ENCODE results near the gene TMEM72.

TMEM72 gene

GRCh38 chr10:44958898-44959246 is 47.7 kb downstream of the TMEM72 start:
- ATAC-seq (replicated peaks; ENCODE audit: extremely low read depth, poor library complexity, severe bottlenecking) (no peak), DNase-seq (ENCODE audit: low spot score in 2 of 2) (no peak)
- peaks cover 2% of the 10 kb centered on the region for H3K36me3 Mint-ChIP-seq (ENCODE audit: insufficient read depth)
- H3K9me3 Mint-ChIP-seq: no peaks in the 10 kb centered on the region
- H3K27ac Mint-ChIP-seq (ENCODE audit: low read depth): no peak overlapping the region
- peaks cover 36% of the 10 kb centered on the region for H3K4me1 Mint-ChIP-seq
- H3K27me3 Mint-ChIP-seq: no peaks in the 10 kb centered on the region
- H3K4me3 Mint-ChIP-seq: peak overlapping the region; percentile 82

- Mint-ChIP-seq H3K27ac (ENCODE audit: low read depth) (peak within 1 kb of the TSS; percentile 44), H3K4me3 (peak within 1 kb of the TSS; percentile 82), H3K9me3 (no peaks in the 10 kb centered on the region), H3K4me1 (peaks cover 36% of the 10 kb centered on the region), H3K36me3 (ENCODE audit: insufficient read depth) (peaks cover 2% of the 10 kb centered on the region), H3K27me3 (no peaks in the 10 kb centered on the region)
- peak; percentile 77 to 85 for DNase-seq (ENCODE audit: low spot score in 2 of 2)
- peak; percentile 99 for ATAC-seq (replicated peaks; ENCODE audit: extremely low read depth, poor library complexity, severe bottlenecking)
These were observed 48.3 kb downstream of the TMEM72 start, which contains the start of gene RASSF4 for GRCh38 chr10:44959247-44960087. Gene RASSF4 (plus strand): TSS chr10:44959802. CDS start chr10:44970203, 10,401 bp downstream.

- DNase-seq (ENCODE audit: low spot score in 2 of 2): no peak
- Mint-ChIP-seq H3K27ac (ENCODE audit: low read depth) (peak overlapping the region; percentile 44), H3K9me3 (no peaks in the 10 kb centered on the region), H3K4me1 (peaks cover 30% of the 10 kb centered on the region), H3K4me3 (peak overlapping the region; percentile 82), H3K36me3 (ENCODE audit: insufficient read depth) (peaks cover 2% of the 10 kb centered on the region), H3K27me3 (no peaks in the 10 kb centered on the region)
- ATAC-seq (replicated peaks; ENCODE audit: extremely low read depth, poor library complexity, severe bottlenecking): no peak
These were observed 48.9 kb downstream of the TMEM72 start for GRCh38 chr10:44960088-44960460.

GRCh38 chr10:44960482-44961229 is 49.5 kb downstream of the TMEM72 start:
- H3K27ac Mint-ChIP-seq (ENCODE audit: low read depth): peak overlapping the region; percentile 44
- H3K36me3 Mint-ChIP-seq (ENCODE audit: insufficient read depth): peaks cover 2% of the 10 kb centered on the region
- H3K4me3 Mint-ChIP-seq: peak overlapping the region; percentile 82
- ATAC-seq (replicated peaks; ENCODE audit: extremely low read depth, poor library complexity, severe bottlenecking): no peak
- no peak for DNase-seq (ENCODE audit: low spot score in 2 of 2)
- H3K27me3 Mint-ChIP-seq: no peaks in the 10 kb centered on the region
- no peaks in the 10 kb centered on the region for H3K9me3 Mint-ChIP-seq
- peaks cover 31% of the 10 kb centered on the region for H3K4me1 Mint-ChIP-seq

GRCh38 chr10:44961230-44961571 is 50.1 kb downstream of the TMEM72 start:
- DNase-seq (ENCODE audit: low spot score in 2 of 2) (no peak), ATAC-seq (replicated peaks; ENCODE audit: extremely low read depth, poor library complexity, severe bottlenecking) (no peak)
- Mint-ChIP-seq H3K4me1 (peaks cover 32% of the 10 kb centered on the region), H3K4me3 (no peak overlapping the region), H3K9me3 (no peaks in the 10 kb centered on the region), H3K36me3 (ENCODE audit: insufficient read depth) (peaks cover 2% of the 10 kb centered on the region), H3K27ac (ENCODE audit: low read depth) (no peak overlapping the region), H3K27me3 (no peaks in the 10 kb centered on the region)

- no peaks in the 10 kb centered on the region for H3K27me3 Mint-ChIP-seq
- no peak for ATAC-seq (replicated peaks; ENCODE audit: extremely low read depth, poor library complexity, severe bottlenecking)
- no peak overlapping the region for H3K4me3 Mint-ChIP-seq
- H3K36me3 Mint-ChIP-seq (ENCODE audit: insufficient read depth): no peaks in the 10 kb centered on the region
- H3K4me1 Mint-ChIP-seq: peaks cover 32% of the 10 kb centered on the region
- no peak for DNase-seq (ENCODE audit: low spot score in 2 of 2)
- no peaks in the 10 kb centered on the region for H3K9me3 Mint-ChIP-seq
- H3K27ac Mint-ChIP-seq (ENCODE audit: low read depth): no peak overlapping the region
These were observed 51.0 kb downstream of the TMEM72 start for GRCh38 chr10:44961931-44962750.

GRCh38 chr10:44962870-44963738 is 52.0 kb downstream of the TMEM72 start:
- H3K27ac Mint-ChIP-seq (ENCODE audit: low read depth): no peak overlapping the region
- ATAC-seq (replicated peaks; ENCODE audit: extremely low read depth, poor library complexity, severe bottlenecking) (no peak), DNase-seq (ENCODE audit: low spot score in 2 of 2) (no peak)
- H3K36me3 Mint-ChIP-seq (ENCODE audit: insufficient read depth): no peaks in the 10 kb centered on the region
- H3K4me1 Mint-ChIP-seq: peaks cover 32% of the 10 kb centered on the region
- H3K27me3 Mint-ChIP-seq: no peaks in the 10 kb centered on the region
- H3K4me3 Mint-ChIP-seq: no peak overlapping the region
- no peaks in the 10 kb centered on the region for H3K9me3 Mint-ChIP-seq

- no peak for ATAC-seq (replicated peaks; ENCODE audit: extremely low read depth, poor library complexity, severe bottlenecking)
- Mint-ChIP-seq H3K27me3 (no peaks in the 10 kb centered on the region), H3K4me3 (no peak overlapping the region), H3K4me1 (peaks cover 31% of the 10 kb centered on the region), H3K27ac (ENCODE audit: low read depth) (no peak overlapping the region), H3K9me3 (no peaks in the 10 kb centered on the region), H3K36me3 (ENCODE audit: insufficient read depth) (peaks cover 3% of the 10 kb centered on the region)
- no peak for DNase-seq (ENCODE audit: low spot score in 2 of 2)
These were observed 52.9 kb downstream of the TMEM72 start for GRCh38 chr10:44963772-44964633.

- Mint-ChIP-seq H3K4me1 (peaks cover 36% of the 10 kb centered on the region), H3K36me3 (ENCODE audit: insufficient read depth) (peaks cover 3% of the 10 kb centered on the region), H3K27ac (ENCODE audit: low read depth) (no peak overlapping the region)
These were observed 54.0 kb downstream of the TMEM72 start for GRCh38 chr10:44965104-44965503.

GRCh38 chr10:44965651-44966097 is 54.5 kb downstream of the TMEM72 start:
- Mint-ChIP-seq H3K9me3 (no peaks in the 10 kb centered on the region), H3K27me3 (no peaks in the 10 kb centered on the region), H3K27ac (ENCODE audit: low read depth) (no peak overlapping the region), H3K4me1 (peaks cover 31% of the 10 kb centered on the region), H3K36me3 (ENCODE audit: insufficient read depth) (peaks cover 3% of the 10 kb centered on the region), H3K4me3 (no peak overlapping the region)
- DNase-seq (ENCODE audit: low spot score in 2 of 2): no peak
- no peak for ATAC-seq (replicated peaks; ENCODE audit: extremely low read depth, poor library complexity, severe bottlenecking)

More at GRCh38 chr10:44965104-44965503, 54.0 kb downstream of the TMEM72 start:
- no peak for ATAC-seq (replicated peaks; ENCODE audit: extremely low read depth, poor library complexity, severe bottlenecking)
- Mint-ChIP-seq H3K9me3 (no peaks in the 10 kb centered on the region), H3K4me3 (no peak overlapping the region), H3K27me3 (no peaks in the 10 kb centered on the region)
- no peak for DNase-seq (ENCODE audit: low spot score in 2 of 2)

GRCh38 chr10:44966129-44966815 is 55.1 kb downstream of the TMEM72 start:
- Mint-ChIP-seq H3K4me1 (peaks cover 31% of the 10 kb centered on the region), H3K27me3 (no peaks in the 10 kb centered on the region), H3K4me3 (no peak overlapping the region), H3K36me3 (ENCODE audit: insufficient read depth) (peaks cover 3% of the 10 kb centered on the region), H3K27ac (ENCODE audit: low read depth) (no peak overlapping the region), H3K9me3 (no peaks in the 10 kb centered on the region)
- ATAC-seq (replicated peaks; ENCODE audit: extremely low read depth, poor library complexity, severe bottlenecking) (no peak), DNase-seq (ENCODE audit: low spot score in 2 of 2) (no peak)

Data from central memory CD8-positive, alpha-beta T cell (primary cell).